Measurements from ENCODE around the gene CNTNAP2.

The CNTNAP2 gene

GRCh38 chr7:146937836-146938235 lies 821.2 kb downstream of the CNTNAP2 start:
- Histone ChIP-seq H4K20me1 (ENCODE audit: insufficient read depth) (no peaks in the 10 kb centered on the region), H3K27ac (no peak overlapping the region), H2AFZ (ENCODE audit: low read depth) (peak overlapping the region; percentile 7; the same call in 1 of the 2 replicates), H3K27me3 (ENCODE audit: insufficient read depth, low read depth) (no peaks in the 10 kb centered on the region), H3K36me3 (ENCODE audit: insufficient read depth) (no peaks in the 10 kb centered on the region), H3K9ac (0 out of 2 replicates have a peak overlapping the region, but pooled peaks have one; percentile 4), H3K79me2 (ENCODE audit: insufficient read depth, low read depth) (no peaks in the 10 kb centered on the region), H3K4me1 (ENCODE audit: low read depth, poor library complexity, severe bottlenecking) (no peaks in the 10 kb centered on the region), H3K4me2 (0 out of 2 replicates have a peak overlapping the region, but pooled peaks have one; percentile 18), H3K4me3 (IDR thresholded peaks at IDR 0.05; ENCODE audit: insufficient read depth, low read depth, low read length) (no peak overlapping the region)
- TF ChIP-seq, protein P1, sequence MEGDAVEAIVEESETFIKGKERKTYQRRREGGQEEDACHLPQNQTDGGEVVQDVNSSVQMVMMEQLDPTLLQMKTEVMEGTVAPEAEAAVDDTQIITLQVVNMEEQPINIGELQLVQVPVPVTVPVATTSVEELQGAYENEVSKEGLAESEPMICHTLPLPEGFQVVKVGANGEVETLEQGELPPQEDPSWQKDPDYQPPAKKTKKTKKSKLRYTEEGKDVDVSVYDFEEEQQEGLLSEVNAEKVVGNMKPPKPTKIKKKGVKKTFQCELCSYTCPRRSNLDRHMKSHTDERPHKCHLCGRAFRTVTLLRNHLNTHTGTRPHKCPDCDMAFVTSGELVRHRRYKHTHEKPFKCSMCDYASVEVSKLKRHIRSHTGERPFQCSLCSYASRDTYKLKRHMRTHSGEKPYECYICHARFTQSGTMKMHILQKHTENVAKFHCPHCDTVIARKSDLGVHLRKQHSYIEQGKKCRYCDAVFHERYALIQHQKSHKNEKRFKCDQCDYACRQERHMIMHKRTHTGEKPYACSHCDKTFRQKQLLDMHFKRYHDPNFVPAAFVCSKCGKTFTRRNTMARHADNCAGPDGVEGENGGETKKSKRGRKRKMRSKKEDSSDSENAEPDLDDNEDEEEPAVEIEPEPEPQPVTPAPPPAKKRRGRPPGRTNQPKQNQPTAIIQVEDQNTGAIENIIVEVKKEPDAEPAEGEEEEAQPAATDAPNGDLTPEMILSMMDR (conservative IDR thresholded peaks at IDR 0.05; ENCODE audit: low read depth, low read length), result no peak

GRCh38 chr7:146943483-146943882 lies 826.9 kb downstream of the CNTNAP2 start:
- Histone ChIP-seq H3K4me1 (ENCODE audit: low read depth, poor library complexity, severe bottlenecking) (no peaks in the 10 kb centered on the region), H4K20me1 (ENCODE audit: insufficient read depth) (no peaks in the 10 kb centered on the region), H3K27me3 (ENCODE audit: insufficient read depth, low read depth) (no peaks in the 10 kb centered on the region), H3K4me2 (no peak overlapping the region), H3K27ac (no peak overlapping the region), H3K4me3 (IDR thresholded peaks at IDR 0.05; ENCODE audit: insufficient read depth, low read depth, low read length) (no peak overlapping the region), H3K36me3 (ENCODE audit: insufficient read depth) (no peaks in the 10 kb centered on the region), H2AFZ (ENCODE audit: low read depth) (no peak overlapping the region), H3K79me2 (ENCODE audit: insufficient read depth, low read depth) (no peaks in the 10 kb centered on the region), H3K9ac (no peak overlapping the region)
- TF ChIP-seq, protein P1 (conservative IDR thresholded peaks at IDR 0.05; ENCODE audit: low read depth, low read length), result no peak

DNA sequence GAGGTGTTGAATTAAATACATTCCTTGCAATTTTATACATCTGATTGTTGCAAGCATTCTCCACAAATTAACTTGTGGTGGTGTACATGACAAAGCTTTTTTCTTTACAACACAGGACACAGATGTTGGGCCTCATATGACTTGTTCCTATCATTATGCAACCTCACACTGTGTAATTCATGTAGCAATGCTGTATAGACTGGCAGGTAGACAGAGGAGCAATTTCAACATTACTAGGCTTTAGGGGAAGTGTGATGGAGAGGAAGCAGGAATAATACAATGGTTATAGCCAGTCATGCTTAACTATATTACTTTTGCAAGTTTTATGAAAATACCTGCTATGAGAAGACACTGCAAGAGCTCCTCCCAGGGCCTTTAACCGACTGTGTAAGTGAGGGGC lies 832.1 kb downstream of the CNTNAP2 start:
- no peaks in the 10 kb centered on the region for H3K27me3 ChIP-seq (ENCODE audit: insufficient read depth, low read depth)
- no peaks in the 10 kb centered on the region for H3K4me1 ChIP-seq (ENCODE audit: low read depth, poor library complexity, severe bottlenecking)
- no peaks in the 10 kb centered on the region for H3K36me3 ChIP-seq (ENCODE audit: insufficient read depth)
- no peak overlapping the region for H3K4me2 ChIP-seq
- H3K9ac ChIP-seq, result no peak overlapping the region
- H3K27ac ChIP-seq, result no peak overlapping the region
- TF ChIP-seq, protein P1 (conservative IDR thresholded peaks at IDR 0.05; ENCODE audit: low read depth, low read length), result no peak
- H3K4me3 ChIP-seq (IDR thresholded peaks at IDR 0.05; ENCODE audit: insufficient read depth, low read depth, low read length), result no peak overlapping the region
- H3K79me2 ChIP-seq (ENCODE audit: insufficient read depth, low read depth), result no peaks in the 10 kb centered on the region
- H4K20me1 ChIP-seq (ENCODE audit: insufficient read depth), result no peaks in the 10 kb centered on the region
- no peak overlapping the region for H2AFZ ChIP-seq (ENCODE audit: low read depth)

- H3K27me3 ChIP-seq (ENCODE audit: insufficient read depth, low read depth), result no peaks in the 10 kb centered on the region
- H3K36me3 ChIP-seq (ENCODE audit: insufficient read depth), result no peaks in the 10 kb centered on the region
- no peak overlapping the region for H3K4me3 ChIP-seq (IDR thresholded peaks at IDR 0.05; ENCODE audit: insufficient read depth, low read depth, low read length)
- H3K9ac ChIP-seq, result no peak overlapping the region
- H3K4me1 ChIP-seq (ENCODE audit: low read depth, poor library complexity, severe bottlenecking), result no peaks in the 10 kb centered on the region
- no peak overlapping the region for H3K27ac ChIP-seq
- no peak overlapping the region for H2AFZ ChIP-seq (ENCODE audit: low read depth)
- TF ChIP-seq, protein P1 (conservative IDR thresholded peaks at IDR 0.05; ENCODE audit: low read depth, low read length), result no peak
- H3K79me2 ChIP-seq (ENCODE audit: insufficient read depth, low read depth), result no peaks in the 10 kb centered on the region
- no peak overlapping the region for H3K4me2 ChIP-seq
- H4K20me1 ChIP-seq (ENCODE audit: insufficient read depth), result no peaks in the 10 kb centered on the region
Measured at GRCh38 chr7:146956321-146956720, 839.7 kb downstream of the CNTNAP2 start.

Measured in KMS-11 (cell line).